Adrenal gland (tissue), 5 donors: ENCODE results near the gene PKN1.

ENCODE experiments used
- CTCF ChIP-seq, 6 experiments: fragments of 450-650 bp in 4 of 6; fragments of 200-600 bp in 2 of 6; sonication (generic) in 1 of 6; IDR thresholded peaks; 1 replicate in 5 of 6; 2 replicates in 1 of 6; pipeline versions ENCODE4 v1.5.1 to v1.8.0; 2016 to 2021; ENCODE audit warnings: antibody characterized with exemption in 6 of 6, mild to moderate bottlenecking in 2 of 6, moderate library complexity in 1 of 6
- POLR2A ChIP-seq, 2 donors: fragments of 450-650 bp; IDR thresholded peaks; one replicate each; pipeline ENCODE4 v1.6.1; 2017; ENCODE audit warnings: antibody characterized with exemption in 2 of 2, mild to moderate bottlenecking in 2 of 2, moderate library complexity in 1 of 2
- donor health status: DM: no; HTN: no; CAD: no.

- TF ChIP-seq CTCF (IDR thresholded peaks at IDR 0.05) (no peak), POLR2A (IDR thresholded peaks at IDR 0.05) (no peak)
Measured at GRCh38 chr19:14437578-14438140, 4.6 kb downstream of the PKN1 start.
